NB4 (cell line): ENCODE data around the gene C22orf23.

Experiments
- CTCF ChIP-seq: IDR thresholded peaks from one replicate; pipeline ENCODE4 v1.5.1; 2012; ENCODE audit warnings: low read depth, low read length
- POLR2A ChIP-seq: IDR thresholded peaks from 2 replicates; pipeline ENCODE4 v1.6.1; 2011; ENCODE audit warnings: mild to moderate bottlenecking; ENCODE audit not compliant: insufficient read length; ENCODE audit errors: extremely low read depth

- TF ChIP-seq CTCF (no peak), POLR2A (no peak)
These were observed 25.8 kb downstream of the C22orf23 start for GRCh38 chr22:37927637-37927936.
